ENCODE data around the gene TRAP1.
A peak's percentile ranks its signal among the peaks of the same experiment; 100 is the strongest.

TRAP1 gene

GRCh38 chr16:3659251-3659650 is 58.1 kb downstream of the TRAP1 start:
- TF ChIP-seq TEAD4 (IDR thresholded peaks at IDR 0.05), result no peak
- no peak for TF ChIP-seq MAX (IDR thresholded peaks at IDR 0.05)
- TF ChIP-seq REST (IDR thresholded peaks at IDR 0.05; ENCODE audit: low read depth), result no peak
- no peak for TF ChIP-seq ZBTB7A (IDR thresholded peaks at IDR 0.05; ENCODE audit: low read depth)
- TF ChIP-seq CEBPB (IDR thresholded peaks at IDR 0.05), result no peak
- TF ChIP-seq CREB1 (IDR thresholded peaks at IDR 0.05; ENCODE audit: low read depth), result no peak
- TF ChIP-seq EP300 (IDR thresholded peaks at IDR 0.05; ENCODE audit: borderline replicate concordance), result no peak
- TF ChIP-seq TCF12 (IDR thresholded peaks at IDR 0.05; ENCODE audit: low read depth), result no peak

GRCh38 chr16:3656491-3657468 is 60.5 kb downstream of the TRAP1 start:
- TF ChIP-seq CEBPB (IDR thresholded peaks at IDR 0.05) (no peak), CREB1 (IDR thresholded peaks at IDR 0.05; ENCODE audit: low read depth) (no peak), EGR1 (IDR thresholded peaks at IDR 0.05) (no peak), USF1 (IDR thresholded peaks at IDR 0.05) (no peak), TEAD4 (IDR thresholded peaks at IDR 0.05) (0 out of 2 replicates have a peak, but pooled peaks have one; percentile 4), YY1 (IDR thresholded peaks at IDR 0.05; ENCODE audit: low read depth) (no peak)

- TF ChIP-seq NFIC (IDR thresholded peaks at IDR 0.05) (no peak), USF1 (IDR thresholded peaks at IDR 0.05) (no peak), FOXM1 (IDR thresholded peaks at IDR 0.05; ENCODE audit: borderline replicate concordance, low read depth) (no peak), YY1 (IDR thresholded peaks at IDR 0.05; ENCODE audit: low read depth) (no peak), MAX (IDR thresholded peaks at IDR 0.05) (no peak), CREB1 (IDR thresholded peaks at IDR 0.05; ENCODE audit: low read depth) (no peak), EGR1 (IDR thresholded peaks at IDR 0.05) (no peak), RAD21 (IDR thresholded peaks at IDR 0.05; ENCODE audit: low read depth) (no peak), CEBPB (IDR thresholded peaks at IDR 0.05) (no peak), REST (IDR thresholded peaks at IDR 0.05; ENCODE audit: low read depth) (no peak), TCF12 (IDR thresholded peaks at IDR 0.05; ENCODE audit: low read depth) (no peak), TAF1 (IDR thresholded peaks at IDR 0.05; ENCODE audit: low read depth) (no peak), TEAD4 (IDR thresholded peaks at IDR 0.05) (no peak), EP300 (IDR thresholded peaks at IDR 0.05; ENCODE audit: borderline replicate concordance) (no peak), ZBTB7A (IDR thresholded peaks at IDR 0.05; ENCODE audit: low read depth) (no peak)
Observed at GRCh38 chr16:3655396-3656159, 61.7 kb downstream of the TRAP1 start.

- TF ChIP-seq EP300 (IDR thresholded peaks at IDR 0.05; ENCODE audit: borderline replicate concordance) (no peak), USF1 (IDR thresholded peaks at IDR 0.05) (no peak), FOXM1 (IDR thresholded peaks at IDR 0.05; ENCODE audit: borderline replicate concordance, low read depth) (no peak), YY1 (IDR thresholded peaks at IDR 0.05; ENCODE audit: low read depth) (no peak), CEBPB (IDR thresholded peaks at IDR 0.05) (no peak), REST (IDR thresholded peaks at IDR 0.05; ENCODE audit: low read depth) (no peak), ZBTB7A (IDR thresholded peaks at IDR 0.05; ENCODE audit: low read depth) (no peak)
Observed at GRCh38 chr16:3655030-3655395, 62.3 kb downstream of the TRAP1 start.
